ENCODE data around the gene CREB1.

DNA sequence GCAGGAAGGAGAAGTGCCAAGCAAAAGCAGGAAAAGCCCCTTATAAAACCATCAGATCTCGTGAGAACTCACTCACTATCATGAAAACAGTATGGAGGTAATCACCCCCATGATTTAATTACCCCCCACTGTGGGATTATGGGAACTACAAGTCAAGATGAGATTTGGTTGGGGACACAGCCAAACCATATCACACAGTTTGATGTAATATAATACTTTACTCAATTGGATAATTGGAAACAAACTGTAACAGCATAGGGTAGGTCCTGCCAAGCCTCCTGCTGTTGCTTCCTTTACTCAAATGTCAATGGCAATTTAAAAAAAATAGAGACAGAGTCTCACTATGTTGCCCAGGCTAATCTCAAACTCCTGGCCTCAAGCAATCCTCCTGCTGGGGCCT lies 110.9 kb downstream of the CREB1 start:
- TF ChIP-seq, protein P1, sequence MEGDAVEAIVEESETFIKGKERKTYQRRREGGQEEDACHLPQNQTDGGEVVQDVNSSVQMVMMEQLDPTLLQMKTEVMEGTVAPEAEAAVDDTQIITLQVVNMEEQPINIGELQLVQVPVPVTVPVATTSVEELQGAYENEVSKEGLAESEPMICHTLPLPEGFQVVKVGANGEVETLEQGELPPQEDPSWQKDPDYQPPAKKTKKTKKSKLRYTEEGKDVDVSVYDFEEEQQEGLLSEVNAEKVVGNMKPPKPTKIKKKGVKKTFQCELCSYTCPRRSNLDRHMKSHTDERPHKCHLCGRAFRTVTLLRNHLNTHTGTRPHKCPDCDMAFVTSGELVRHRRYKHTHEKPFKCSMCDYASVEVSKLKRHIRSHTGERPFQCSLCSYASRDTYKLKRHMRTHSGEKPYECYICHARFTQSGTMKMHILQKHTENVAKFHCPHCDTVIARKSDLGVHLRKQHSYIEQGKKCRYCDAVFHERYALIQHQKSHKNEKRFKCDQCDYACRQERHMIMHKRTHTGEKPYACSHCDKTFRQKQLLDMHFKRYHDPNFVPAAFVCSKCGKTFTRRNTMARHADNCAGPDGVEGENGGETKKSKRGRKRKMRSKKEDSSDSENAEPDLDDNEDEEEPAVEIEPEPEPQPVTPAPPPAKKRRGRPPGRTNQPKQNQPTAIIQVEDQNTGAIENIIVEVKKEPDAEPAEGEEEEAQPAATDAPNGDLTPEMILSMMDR (IDR thresholded peaks at IDR 0.05), result no peak
- TF ChIP-seq POLR2AphosphoS5 (IDR thresholded peaks at IDR 0.05; ENCODE audit: insufficient read depth in 1 of 2, low read depth in 1 of 2) (no peak), POLR2A (IDR thresholded peaks at IDR 0.05) (no peak)

All from vagina (tissue), 2 donors.